GM18907 (cell line): ENCODE data around the gene FN1.
"Not testable (repeated sequence)": the region's sequence is repeated elsewhere in the genome, so short reads cannot be mapped to it uniquely, and the experiment has no call there.

ENCODE experiments used
- ATAC-seq: cut with Tn5 transposase; IDR thresholded peaks from one replicate; pipeline ENCODE4 v1.9.1; 2021; ENCODE audit warnings: mild to moderate bottlenecking, moderate library complexity; ENCODE audit not compliant: unreplicated experiment

FN1 gene

GRCh38 chr2:215369181-215369760 lies 66.6 kb downstream of the FN1 start:
- no peak for ATAC-seq

DNA sequence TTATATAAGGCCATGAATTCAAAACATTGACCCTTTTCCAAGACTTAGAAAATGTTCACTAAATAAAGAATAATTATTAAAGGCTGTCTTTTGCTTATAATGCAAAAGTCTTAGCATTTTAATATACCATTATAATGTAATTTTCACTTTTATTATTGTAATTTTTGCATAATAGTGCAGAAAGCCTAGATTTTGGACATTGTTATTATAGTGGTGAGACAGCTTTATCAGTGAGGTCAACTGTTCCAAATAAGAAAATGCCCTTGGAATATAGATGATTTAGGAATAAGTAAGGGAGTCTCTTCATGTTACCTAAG lies 67.4 kb downstream of the FN1 start:
- no peak for ATAC-seq

DNA sequence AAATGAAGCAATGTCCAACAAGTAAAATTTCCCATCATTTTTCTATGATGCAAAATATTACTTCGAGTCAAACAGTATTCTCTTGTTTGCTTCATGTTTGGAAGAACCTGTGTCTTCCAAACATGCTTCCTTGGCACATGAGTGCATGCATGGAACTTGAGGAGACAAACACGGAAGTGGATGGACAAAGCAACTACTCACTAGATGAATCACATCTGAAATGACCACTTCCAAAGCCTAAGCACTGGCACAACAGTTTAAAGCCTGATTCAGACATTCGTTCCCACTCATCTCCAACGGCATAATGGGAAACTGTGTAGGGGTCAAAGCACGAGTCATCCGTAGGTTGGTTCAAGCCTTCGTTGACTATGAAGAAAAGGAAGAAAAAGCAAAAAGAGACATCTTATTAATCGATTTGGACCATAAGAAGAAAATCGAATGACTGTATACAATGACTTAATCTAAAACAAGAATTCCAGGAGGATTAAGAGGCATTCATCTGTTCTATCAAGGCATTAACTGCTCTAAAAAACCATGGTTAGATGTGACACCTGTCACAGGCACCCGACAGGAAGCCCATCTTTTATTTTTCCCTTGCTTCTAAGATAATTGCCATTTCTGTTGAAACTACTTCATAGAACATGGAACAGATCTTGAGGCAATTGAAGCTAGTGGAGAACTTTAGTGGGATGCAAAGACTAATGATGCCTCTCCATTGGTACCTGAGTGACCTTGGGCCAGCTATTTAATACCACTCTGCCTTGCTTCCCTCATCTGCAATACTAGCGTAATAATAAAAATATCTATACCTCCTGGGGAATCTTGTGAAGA lies 68.0 kb downstream of the FN1 start:
- no peak for ATAC-seq

GRCh38 chr2:215366440-215367032 lies 69.3 kb downstream of the FN1 start:
- no peak for ATAC-seq

- peak; percentile 52 for ATAC-seq
Measured at GRCh38 chr2:215365184-215365658, 70.6 kb downstream of the FN1 start.

DNA sequence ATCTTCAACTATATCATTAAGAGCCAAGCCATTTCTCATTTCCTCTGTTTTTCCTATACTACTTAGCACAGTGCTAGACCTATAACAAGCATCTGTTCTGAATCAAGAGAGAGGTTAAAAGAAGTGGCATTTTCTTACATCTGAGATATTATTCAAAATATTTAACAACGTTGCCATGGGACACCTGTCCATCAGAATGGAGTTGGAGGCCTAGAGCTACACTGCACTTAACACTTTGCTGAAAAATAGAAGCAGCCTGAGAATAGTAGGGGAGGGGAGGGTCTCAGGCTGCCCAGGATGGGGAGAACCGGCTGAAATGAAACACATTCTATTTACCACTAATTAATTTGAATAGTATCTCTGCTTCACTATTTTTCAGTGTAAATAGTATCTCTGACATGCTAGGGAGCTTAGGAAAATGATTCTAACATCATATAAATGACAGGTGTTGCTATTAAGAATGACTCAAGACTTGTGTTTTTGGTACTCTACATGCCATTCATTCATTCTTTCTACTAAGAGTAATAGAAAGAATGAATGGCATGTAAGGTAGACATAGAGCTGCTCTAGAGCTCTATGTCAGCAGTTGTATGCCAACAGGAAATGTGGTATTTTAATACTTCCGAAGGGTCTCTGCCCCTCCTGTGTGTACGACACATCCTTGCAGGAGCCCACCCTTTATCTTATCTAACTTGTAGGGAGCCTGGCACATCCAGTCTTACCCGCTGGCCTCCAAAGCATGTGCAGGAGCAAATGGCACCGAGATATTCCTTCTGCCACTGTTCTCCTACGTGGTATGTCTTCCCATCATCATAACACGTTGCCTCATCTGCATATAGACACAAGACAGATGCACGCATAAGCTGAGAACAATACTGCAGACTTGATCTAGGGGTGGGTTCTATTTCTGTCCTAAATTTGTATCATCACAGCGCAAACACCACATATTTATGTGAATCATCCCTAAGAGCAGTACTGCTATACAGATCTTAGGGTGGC lies 71.4 kb downstream of the FN1 start:
- ATAC-seq = no peak

GRCh38 chr2:215363461-215364156 lies 72.3 kb downstream of the FN1 start:
- no peak for ATAC-seq

GRCh38 chr2:215363039-215363438 lies 72.8 kb downstream of the FN1 start:
- no peak for ATAC-seq

DNA sequence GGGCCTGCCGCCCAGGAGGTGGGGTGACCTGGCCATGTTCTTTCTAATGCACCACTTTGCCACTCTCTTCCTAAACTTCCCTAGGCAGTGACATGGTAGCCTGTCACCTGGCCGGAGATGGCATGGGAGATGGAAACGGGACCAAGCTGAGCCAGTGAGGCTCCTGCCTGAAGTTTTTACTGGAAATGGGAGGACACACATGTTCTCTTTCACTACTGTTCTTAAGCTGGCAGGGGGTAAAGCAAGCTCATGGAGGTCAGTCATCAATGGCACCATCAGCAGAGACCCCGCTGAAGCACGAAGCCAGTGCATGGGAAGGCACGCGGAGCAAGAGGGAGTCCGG lies 73.3 kb downstream of the FN1 start:
- no peak for ATAC-seq

DNA sequence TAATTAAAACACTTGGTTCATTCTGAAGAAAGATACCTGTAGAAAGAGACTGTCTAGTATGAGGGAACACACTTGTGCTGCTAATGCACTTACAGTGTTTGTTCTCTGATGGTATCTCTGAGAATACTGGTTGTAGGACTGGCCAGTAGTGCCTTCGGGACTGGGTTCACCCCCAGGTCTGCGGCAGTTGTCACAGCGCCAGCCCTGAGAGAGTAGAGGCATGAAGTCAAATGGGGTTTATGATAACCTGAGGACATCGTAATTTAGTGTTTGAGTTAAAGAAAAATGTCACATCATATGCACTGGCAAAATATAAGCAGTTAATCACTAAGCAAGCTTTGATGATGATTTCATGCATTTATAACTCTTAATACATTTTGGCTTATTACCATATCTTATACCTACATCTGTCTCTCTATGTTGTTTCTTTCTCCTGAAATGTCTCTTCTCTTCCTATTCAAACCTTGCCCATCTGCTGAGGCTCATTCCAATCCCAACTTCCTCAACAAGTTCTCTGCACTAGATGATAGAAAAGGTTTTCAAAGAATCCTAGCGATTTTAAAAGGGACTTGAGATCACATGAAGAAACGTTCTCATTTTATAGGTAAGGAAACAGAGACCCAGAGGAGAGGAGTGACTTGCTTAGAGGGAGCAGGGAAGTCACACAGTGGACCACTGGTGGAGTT lies 73.8 kb downstream of the FN1 start:
- ATAC-seq = no peak

- no peak for ATAC-seq
Measured at GRCh38 chr2:215361211-215361875, 74.5 kb downstream of the FN1 start.

GRCh38 chr2:215360596-215360995 lies 75.3 kb downstream of the FN1 start:
- no peak for ATAC-seq

DNA sequence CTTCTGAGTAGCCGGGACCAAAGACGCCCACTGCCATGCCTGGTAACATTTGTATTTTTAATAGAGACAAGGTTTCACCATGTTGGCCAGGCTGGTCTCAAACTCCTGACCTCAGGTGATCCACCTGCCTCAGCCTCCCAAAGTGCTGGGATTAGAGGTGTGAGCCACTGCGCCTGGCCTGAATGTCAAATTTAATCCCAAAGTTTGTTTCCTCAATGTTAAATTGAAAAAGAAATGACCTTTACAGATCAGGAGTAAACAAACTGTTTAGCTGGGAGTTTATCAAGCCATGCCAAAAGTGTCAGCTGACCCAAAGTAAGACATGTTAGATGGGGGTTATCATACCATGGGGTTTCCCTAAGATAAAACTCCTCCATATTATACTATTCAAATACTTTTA lies 75.8 kb downstream of the FN1 start:
- not testable (repeated sequence) for ATAC-seq

GRCh38 chr2:215359576-215359922 lies 76.3 kb downstream of the FN1 start:
- ATAC-seq = no peak

- no peak for ATAC-seq
Measured at GRCh38 chr2:215358891-215359575, 76.8 kb downstream of the FN1 start.

- no peak for ATAC-seq
Measured at GRCh38 chr2:215358312-215358845, 77.5 kb downstream of the FN1 start.

- ATAC-seq = no peak
Measured at GRCh38 chr2:215357660-215358059, 78.2 kb downstream of the FN1 start.

DNA sequence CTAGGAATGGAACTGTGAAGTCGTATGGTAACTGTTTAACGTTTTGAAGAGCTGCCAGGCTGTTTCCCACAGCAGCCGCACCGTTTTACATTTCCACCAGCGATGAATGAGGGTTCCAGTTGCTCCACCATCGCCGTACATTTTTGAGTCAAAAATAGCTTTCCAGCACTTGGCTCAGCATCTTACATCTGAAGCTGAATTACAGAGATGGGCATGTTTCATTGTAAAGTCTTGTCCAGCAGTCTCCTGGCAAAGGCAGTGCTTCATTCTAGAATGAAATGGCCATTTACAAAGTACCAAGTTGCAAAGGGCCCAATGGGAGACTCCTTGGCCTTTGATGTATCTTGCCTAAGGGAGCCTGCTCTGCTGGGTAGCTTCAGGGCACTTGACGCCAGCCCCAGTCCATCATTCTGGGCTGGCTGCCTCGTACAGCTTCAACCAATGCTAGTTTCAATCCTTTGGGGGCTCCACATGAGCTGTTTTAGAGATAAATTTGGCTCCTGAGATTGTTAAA lies 78.9 kb downstream of the FN1 start:
- ATAC-seq = no peak
